22Rv1 (cell line): ENCODE data around the gene RITA1.

ENCODE experiments used
- H3K27ac ChIP-seq: fragments of 450-650 bp; 2 replicates; pipeline ENCODE4 v1.5.1; 2017
- CTCF ChIP-seq: fragments of 450-650 bp; IDR thresholded peaks from 2 replicates; pipeline ENCODE4 v1.5.1; 2017; ENCODE audit warnings: mild to moderate bottlenecking
- ZFX ChIP-seq: fragments of 450-650 bp; IDR thresholded peaks from 2 replicates; pipeline ENCODE4 v1.6.1; 2017; ENCODE audit warnings: antibody characterized with exemption, borderline replicate concordance

Gene RITA1

DNA sequence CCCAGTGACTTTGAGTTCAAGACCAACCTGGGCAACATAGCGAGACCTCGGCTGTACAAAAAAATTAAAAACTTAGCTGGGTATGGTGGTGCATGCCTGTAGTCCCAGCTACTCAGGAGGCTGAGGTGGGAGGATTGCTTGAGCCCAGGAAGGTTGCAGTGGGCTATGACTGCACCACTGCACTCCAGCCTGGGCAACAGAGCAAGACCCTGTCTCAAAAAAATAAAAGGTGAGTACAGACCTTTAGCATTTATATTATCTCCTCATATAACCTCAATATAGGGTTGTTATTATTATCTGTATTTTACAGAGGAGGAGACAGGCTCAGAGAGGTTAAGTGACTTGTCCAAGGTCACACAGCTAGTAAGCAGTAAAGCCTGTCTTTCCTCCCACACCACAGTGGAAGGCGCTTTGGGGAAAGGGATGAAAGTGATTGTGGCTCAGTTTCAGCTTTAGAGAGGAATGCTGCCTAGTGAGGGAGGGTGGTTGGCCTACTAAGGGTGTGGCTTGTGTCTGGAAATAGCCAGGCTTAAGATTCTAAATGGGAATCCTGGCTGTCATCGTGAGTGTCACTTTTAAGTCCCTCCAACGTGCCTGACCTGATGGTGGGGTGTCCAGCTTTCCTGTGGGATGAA, 43.0 kb downstream of the RITA1 start:
- H3K27ac ChIP-seq = 0 out of 2 replicates have a peak overlapping the region, but pooled peaks have one; percentile 12
- TF ChIP-seq CTCF = no peak
- TF ChIP-seq ZFX = no peak

- TF ChIP-seq CTCF (no peak), ZFX (no peak)
- no peak overlapping the region for H3K27ac ChIP-seq
These were observed 45.1 kb downstream of the RITA1 start for GRCh38 chr12:113230315-113231234.

GRCh38 chr12:113231235-113232088, 45.9 kb downstream of the RITA1 start:
- TF ChIP-seq ZFX = no peak
- no peak for TF ChIP-seq CTCF
- no peak overlapping the region for H3K27ac ChIP-seq

DNA sequence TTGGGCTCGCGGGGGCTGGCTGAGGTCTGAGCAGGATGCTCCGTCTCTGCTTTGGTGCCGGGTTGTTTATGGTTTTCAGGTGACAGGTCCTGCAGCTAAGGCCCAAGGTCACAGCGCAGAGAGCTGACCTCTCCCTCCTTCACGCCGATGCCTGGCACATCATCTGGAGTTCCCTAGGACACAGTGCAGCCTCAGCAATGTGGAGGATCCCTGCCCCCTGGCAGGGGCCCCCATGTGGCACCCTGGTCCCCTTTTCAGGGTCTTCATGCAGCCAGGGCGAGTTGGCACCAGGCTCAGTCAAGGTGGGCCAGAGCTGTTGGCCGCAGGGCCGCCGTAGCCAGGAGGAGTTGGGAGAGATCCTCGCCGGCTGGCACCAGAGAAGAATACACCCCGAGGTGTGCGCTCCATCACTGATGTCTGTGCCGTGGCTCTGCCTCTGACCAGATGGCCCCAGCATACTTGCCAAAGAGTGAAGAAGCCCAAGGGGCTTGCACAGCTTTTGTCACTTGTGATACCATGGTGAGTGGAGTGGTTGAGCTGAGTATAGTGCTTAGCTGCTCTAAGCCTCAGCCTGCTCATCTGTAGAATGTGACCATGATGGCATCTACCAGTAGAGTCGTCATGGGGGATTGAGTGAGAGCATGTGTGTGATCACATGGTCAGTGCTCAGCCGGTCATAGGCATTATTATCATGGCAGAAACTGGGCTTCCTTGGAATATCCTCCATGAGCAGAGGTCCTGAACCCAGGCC, 46.7 kb downstream of the RITA1 start:
- TF ChIP-seq ZFX = no peak
- no peak overlapping the region for H3K27ac ChIP-seq

DNA sequence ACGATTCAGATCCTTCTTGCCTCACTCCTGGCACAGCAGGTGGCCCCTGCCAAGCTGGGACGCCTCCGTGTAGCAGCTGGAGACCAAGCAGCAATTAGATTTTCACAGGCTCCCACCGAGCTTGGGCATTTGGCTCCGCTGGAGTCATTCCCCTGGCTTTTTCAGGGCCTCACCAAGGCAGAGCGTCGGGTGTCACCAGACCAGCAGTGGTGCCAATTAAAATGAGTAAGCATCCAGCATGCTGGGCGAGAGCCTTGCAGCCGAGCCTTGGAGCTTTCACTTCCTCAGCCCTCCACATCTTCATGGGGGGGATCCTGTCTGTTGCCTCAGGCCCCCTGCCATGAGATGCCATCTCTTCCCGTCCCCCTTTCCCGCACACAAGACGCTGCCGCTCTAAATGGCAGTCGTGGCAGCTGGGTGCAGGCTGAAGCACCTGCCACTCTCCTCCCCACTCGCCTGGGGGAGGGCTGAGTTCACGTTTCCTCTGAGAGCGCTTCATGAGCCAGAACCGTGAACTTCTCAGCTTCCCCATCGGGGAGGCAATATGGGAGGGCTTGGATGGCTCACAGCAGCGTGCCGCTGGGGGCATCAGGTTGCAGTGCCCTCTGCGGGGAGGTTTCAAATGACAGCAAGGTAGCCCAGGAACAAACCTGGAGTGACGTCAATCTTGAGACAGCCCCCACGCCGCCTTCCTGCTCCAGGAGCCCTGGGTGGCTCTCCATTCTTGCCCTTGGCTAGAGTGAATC, 47.5 kb downstream of the RITA1 start:
- 0 out of 2 replicates have a peak overlapping the region, but pooled peaks have one; percentile 2 for H3K27ac ChIP-seq
- TF ChIP-seq CTCF (no peak), ZFX (no peak)

DNA sequence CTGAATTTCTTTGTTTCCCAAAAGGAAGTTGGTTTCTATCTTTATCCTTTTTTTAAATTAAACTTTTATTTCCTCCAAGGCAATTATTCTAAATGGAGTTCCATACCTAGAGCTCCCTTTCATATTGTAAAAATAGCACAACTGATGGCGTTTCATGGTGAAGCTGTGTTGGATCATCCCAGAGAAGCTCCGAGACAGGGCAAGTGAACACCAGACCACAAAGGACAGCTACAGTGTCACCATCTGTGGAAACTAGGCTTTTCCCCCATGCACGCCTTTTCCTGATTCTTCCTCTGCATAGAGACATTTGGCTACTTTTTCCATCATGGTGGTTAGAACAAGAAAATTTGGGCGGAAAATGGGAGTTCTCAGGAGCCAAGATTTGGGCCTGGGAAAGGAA, 48.4 kb downstream of the RITA1 start:
- no peak for TF ChIP-seq CTCF
- TF ChIP-seq ZFX = no peak
- peak overlapping the region; percentile 32 for H3K27ac ChIP-seq
